IPS-NIHi7 (cell line): ENCODE results near the gene FGFR1OP2.

Source experiments
- DNase-seq: peaks from one replicate; pipeline ENCODE4 v3.0.0; 2012; ENCODE audit warnings: mixed read lengths; ENCODE audit errors: extremely low spot score

The FGFR1OP2 gene

DNA sequence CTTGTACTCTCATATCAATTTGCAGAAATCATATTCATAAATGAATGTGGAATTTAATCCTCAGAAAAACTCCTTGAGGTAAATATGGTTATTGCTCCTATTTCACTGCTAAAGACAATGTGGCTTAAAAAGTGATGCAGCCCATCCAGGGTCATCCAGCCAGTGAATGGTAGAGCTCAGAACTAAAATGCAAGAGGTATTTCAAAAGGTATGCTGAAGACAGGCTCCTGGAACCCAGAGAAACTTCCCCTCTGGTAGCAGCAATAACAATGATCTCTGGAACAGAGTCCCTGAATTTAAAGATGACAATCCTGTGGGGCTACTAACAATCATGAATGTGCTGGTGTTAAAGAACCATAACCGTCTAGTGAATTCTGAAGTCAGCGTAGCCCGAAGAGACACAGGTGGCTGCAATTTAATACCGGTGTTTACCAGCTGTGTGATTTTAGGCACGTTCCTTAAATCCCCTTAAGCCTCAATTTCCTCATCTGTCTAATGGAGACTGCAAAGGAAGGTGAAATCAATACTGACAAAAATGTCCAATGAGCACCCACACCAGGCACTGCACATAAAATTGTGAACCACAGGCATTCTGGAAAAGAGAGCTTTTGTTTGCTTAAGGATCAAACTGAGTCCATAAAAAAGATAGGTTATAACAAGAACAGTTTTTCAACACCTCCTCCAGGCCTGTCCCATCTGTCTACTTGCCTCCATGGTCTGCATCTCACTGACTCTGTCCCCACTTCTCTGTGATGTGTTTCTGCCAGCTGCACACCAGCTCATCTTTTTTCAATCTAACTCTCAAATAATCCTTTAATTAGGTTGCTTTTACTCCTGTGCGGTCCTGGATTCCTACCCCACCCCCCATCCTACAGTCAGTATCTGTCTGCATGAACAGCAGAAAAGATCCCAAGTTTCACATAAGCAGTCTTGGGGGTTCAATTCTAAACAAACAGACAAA lies 65.4 kb downstream of the FGFR1OP2 start:
- DNase-seq = no peak

GRCh38 chr12:27005495-27005894 lies 67.2 kb downstream of the FGFR1OP2 start:
- DNase-seq = no peak

DNA sequence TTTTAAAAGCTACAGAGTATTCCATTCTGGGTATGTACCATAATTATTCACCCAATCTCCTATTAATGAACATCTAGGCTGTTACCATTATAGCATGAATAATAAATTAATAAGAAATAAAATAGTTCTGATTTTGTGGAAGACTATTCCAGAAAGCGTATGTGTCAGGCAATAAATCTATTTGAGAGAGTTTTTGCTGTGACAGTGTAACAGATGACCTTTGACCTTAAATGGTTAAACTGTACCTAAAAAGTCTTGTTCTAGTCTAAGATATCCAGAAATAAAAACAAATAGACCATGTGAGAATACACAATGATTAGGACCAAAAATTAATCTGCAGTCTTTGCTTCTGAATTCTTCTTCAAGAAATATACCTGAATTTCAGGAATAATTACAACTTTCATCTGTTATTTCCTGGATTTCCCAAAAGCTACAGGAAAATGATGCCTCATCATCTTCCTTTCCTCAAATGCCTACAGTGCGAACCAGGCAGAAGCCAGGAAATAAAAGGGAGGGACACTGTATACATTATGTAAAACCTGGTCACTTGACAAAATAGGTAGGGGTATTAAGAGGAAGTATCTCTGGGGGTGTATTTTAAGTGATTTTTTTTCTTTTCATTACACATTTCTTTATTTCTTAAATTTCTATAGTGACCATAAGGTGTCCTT lies 68.7 kb downstream of the FGFR1OP2 start:
- no peak for DNase-seq

DNA sequence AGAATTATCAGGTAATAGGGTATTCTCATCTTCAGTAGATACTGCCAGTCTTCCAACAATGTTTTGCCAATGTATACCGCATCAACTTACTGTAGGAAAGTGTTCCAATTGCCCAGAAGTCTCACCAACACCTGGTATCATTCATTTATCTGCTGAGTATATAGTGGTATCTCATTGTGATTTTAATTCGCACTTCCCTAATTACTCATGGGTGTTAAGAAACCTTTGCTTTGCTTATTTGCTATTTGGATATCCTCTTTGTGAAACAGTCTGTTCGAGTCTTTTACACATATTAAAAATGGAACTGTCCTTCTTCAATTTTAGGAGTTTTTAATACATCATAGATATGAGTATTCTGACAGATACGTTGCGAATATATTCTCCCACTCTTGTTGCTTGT lies 69.8 kb downstream of the FGFR1OP2 start:
- DNase-seq = no peak

DNA sequence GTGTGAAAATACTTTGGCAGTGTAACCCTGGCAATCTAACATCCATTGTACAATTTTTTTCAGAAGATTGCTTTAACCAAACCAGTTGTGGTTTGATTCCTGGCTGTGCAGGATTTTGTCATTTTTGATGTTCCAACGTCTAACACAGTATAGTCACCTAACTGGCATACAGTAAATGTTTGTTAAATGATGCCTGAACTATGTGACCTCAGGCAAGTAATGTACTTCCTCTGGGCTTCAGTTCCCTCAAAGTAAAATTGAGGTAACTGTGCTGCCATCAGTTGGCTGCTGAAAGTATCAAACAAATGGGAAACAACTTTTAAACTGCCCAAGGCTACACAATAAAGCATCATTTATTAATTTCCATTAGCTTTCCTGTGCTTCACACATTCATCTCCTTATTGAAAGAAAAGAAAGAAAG lies 71.6 kb downstream of the FGFR1OP2 start:
- no peak for DNase-seq

- DNase-seq = no peak
Observed at GRCh38 chr12:27012239-27012981, 74.1 kb downstream of the FGFR1OP2 start.

GRCh38 chr12:27012982-27013255 lies 74.6 kb downstream of the FGFR1OP2 start:
- no peak for DNase-seq

DNA sequence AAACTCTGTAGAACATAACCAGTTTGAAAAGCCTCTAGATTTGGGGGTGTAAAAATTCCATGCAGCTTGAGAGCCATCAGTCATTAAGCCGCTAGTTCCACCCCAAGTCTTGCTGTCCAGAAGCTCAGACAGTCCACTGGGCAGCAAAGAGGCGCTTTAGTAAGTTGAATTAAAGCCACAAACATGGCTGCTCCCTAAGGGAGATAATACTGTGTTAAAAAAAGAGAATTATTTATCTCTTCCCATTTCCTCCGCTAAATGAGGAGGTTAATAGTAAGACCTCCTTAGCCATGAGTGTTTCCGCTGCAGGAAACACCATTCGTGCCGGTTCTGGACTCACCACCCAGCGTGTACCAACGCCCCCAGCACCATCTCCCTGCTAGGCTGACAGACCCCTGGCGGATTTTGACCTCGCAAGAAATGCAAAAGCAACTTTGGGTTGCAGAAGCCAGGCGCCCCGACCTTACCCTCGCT lies 75.4 kb downstream of the FGFR1OP2 start:
- no peak for DNase-seq

- DNase-seq = peak; percentile 94
Observed at GRCh38 chr12:27014085-27014858, 76.0 kb downstream of the FGFR1OP2 start, which contains the start of gene TM7SF3. TM7SF3 (minus strand) TSS chr12:27014384; CDS start chr12:27014168, 216 bp downstream.

DNA sequence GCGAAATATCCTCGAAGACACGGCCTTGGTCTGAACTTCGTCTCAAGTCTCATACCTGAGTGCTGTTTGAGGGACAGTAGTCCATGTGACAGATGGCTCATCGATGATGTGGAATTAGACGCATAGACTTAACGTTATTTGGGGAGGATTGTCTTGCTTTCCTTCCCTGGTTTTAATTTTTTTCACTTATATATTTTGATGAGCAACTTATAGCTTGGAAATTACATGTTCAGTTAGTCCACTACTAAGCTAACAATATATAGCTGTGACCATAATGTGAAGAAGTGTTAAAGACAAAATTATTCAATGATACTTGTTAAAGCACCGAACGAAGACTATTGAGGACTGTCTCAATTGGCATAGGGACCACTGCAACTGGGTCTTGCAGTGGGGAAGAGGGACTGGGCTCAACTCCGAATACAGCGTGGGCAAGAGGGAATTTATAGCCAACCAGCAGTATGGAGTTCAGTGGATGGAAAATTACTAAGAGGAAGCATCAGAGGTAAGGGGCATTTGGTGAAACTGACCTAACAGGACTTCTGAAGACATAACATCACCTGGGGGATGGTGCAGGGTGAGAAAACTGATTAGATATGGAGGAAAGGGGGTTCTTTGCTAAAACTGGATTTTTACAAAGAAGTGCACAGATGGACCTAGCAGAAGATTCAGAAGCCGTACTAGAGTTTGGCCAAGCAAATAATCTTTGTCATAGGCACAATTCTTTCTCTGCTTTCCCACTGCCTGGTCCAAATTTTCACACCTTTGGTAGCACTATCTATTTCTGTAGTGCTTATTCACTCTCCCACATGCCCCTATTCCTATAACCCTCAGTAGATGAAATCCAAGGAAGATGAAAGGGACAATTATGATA lies 76.8 kb downstream of the FGFR1OP2 start:
- no peak for DNase-seq

DNA sequence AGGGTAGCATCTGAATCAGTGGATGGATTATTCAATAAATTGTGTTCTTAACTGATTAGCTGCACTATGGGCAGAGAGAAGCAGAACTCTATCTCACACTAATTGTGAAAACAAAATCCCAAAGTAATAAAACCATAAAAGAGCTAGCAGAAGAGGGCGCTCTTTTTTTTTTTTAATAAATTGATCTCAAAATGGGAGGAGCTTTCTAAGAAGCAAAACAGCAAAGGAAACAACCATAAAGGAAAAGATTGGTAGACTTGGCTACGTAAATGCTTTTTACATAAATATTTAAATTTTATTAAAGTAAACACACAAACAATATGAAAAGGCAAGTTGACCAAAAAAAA lies 77.4 kb downstream of the FGFR1OP2 start:
- no peak for DNase-seq
